HG03342 (cell line): ENCODE results near the gene RNF215.
"Not testable (repeated sequence)": the region's sequence is repeated elsewhere in the genome, so short reads cannot be mapped to it uniquely, and the experiment has no call there.

Experiments used
- ATAC-seq: cut with Tn5 transposase; IDR thresholded peaks from one replicate; pipeline ENCODE4 v1.9.1; 2021; ENCODE audit warnings: mild to moderate bottlenecking, moderate library complexity; ENCODE audit not compliant: unreplicated experiment

RNF215 gene

DNA sequence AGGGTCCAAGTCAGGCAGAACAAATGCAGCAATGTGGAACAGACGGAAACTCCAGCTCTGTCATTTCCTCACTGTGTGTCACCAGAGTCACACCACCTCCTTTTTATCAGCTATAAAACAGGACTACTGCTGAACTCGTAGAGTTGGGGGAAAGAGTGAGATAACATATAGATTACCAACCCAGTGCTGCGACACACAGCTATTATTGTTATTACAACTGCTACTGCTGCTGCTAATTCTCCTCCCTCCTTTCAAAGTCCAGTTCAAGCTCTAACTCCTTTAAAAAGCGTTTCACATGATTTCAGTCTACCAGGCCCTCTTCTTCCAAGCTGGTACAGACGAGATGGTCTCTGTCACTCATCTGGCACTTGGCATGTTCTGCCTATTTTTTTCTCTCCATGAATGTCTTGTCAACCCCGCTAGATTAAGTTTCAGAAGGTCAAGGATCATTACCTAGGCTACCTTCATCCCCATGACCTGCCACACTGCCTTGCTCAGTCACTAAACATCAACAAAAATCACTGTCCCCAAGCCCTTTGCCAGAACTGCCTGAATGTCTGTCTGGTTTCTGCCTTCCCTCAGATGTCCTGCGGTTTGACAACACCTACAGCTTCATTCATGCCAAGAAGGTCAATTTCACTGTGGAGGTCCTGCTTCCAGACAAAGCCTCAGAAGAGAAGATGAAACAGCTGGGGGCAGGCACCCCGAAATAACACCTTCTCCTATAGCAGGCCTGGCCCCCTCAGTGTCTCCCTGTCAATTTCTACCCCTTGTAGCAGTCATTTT is 34.7 kb upstream of the RNF215 start:
- no peak for ATAC-seq

- no peak for ATAC-seq
These were observed 33.3 kb upstream of the RNF215 start for GRCh38 chr22:30420347-30421125.

DNA sequence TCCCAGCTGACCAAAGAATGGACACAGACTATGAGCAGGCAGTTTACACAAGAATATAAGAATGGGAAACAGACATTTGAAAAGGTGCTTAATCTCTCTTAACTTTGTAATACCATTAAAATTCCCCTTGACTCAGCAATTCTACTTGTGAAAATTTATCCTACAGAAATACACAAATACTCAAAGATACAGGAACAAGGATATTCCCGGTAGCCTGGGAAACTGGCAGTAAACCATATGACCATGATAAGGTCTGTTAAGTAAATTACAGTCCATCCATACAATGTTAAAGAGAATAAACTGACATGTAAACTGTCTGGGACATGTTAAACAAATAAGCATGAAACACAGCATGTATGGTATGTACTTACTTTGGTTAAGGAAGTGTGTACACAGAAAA is 29.6 kb upstream of the RNF215 start:
- ATAC-seq, result no peak

DNA sequence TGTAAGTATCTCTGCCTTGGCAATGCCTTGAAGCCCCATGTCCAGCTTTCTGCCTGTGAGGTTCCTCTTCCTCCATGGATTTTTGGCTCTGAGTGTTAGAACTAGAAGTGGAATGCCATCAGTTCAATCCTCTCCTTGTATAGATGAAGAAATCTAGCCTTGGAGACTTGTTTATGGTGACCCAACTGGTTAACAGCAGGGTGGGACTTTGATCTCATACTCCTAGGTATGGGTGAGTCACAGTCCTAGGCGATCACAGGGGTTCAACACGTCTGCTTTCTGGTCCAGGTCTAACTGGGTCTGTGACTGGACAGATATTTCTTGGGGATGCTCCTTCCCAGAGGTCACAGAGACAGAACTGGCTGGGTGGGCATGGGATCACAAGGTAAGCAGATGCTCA is 29.2 kb upstream of the RNF215 start:
- ATAC-seq, result no peak

DNA sequence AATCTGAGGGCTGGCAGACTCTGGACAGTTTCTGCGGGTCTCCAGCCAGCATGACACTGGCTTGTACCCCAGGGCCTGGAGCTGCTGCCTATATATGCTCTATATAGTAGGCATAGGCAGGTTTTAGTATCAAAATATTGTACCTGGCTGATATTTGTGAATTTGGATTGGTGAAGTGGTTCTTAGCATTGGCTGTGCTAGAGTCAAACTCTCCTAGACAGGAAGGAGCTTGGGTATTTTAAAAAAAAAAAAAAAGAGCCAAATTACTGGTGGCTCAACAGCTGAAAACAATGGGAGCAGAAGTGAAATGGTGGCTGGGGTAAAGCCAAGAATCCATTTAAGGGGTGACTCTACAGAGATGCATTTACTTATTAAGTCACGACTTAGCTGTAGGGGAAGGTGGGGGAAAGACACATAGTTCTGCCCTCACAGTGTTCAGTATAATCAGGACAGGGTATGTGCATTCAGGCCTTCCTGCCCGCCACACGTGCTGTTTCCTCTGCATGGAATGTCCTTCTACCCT is 27.4 kb upstream of the RNF215 start:
- ATAC-seq, result no peak

DNA sequence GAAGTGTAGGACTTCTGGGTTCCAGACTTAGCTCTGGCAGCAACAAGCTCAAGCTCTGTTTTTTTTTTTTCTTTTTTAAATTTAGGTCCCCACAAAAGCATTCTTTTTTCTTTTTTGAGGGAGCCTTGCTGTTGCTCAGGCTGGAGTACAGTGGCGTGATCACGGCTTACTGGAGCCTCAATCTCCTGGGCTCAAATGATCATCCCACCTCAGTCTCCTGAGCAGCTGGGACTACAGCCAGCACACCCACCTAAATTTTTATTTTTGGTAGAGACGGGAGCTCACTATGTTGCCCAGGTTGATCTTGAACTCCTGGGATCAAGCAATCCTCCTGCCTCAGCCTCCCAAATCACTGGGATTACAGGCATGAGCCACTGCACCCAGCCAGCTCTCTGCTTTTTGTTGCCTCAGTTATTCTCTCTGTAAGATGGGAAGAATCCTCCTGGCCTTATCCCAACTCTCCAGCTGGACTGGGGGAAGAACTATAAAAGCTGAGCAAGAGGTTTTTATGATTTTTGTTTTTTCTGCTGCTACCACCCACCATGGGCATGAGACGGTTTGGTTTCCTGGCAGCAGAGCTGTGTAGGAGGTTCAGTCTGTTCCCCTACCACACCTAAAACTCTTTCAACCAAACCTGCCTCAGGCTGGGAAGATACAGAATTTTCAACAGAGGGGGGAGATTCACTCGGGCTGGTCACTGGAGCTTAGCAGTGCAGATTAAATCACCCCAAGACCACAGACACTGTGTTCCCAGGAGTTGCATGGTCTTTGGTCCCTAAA is 26.7 kb upstream of the RNF215 start:
- no peak for ATAC-seq

DNA sequence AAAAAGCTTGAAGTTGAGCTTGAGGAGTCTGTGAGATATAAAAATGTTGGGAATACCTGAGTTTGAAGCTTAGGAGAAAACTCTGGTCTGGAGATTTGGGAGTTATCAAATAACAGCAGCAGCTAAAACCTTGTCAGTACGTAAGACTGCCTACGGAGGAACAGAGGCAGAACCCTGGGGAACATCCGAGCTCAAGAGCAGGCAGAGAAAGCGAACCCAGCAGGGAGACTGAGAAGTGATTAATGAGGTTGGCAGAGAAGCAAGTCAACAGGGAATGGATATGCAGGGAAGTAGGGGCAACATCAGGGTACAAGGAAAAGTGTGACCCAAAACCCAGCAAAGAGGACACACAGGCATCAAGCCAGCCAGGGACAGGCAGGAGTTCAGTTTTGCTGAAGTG is 25.8 kb upstream of the RNF215 start:
- ATAC-seq, result no peak

- no peak for ATAC-seq
These were observed 24.6 kb upstream of the RNF215 start for GRCh38 chr22:30411780-30412179.

- ATAC-seq, result no peak
These were observed 21.3 kb upstream of the RNF215 start for GRCh38 chr22:30408388-30409102.

- no peak for ATAC-seq
These were observed 19.2 kb upstream of the RNF215 start for GRCh38 chr22:30406400-30406799.

GRCh38 chr22:30405731-30406130 is 18.5 kb upstream of the RNF215 start:
- no peak for ATAC-seq

GRCh38 chr22:30404307-30404706 is 17.1 kb upstream of the RNF215 start:
- ATAC-seq, result no peak

DNA sequence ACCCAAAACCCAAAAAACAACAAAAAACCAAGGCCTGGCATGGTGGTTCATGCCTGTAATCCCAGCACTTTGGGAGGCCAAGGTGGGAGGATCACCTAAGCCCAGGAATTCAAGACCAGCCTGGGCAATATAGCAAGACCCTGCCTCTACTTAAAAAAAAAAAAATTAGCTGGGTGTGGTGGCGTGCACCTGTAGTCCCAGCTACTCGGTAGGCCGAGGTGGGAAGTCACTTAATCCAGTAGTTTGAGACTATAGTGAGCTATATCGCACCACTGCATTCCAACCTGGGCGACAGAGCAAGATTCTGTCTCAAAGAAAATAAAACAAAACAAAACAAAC is 15.5 kb upstream of the RNF215 start:
- not testable (repeated sequence) for ATAC-seq

GRCh38 chr22:30402028-30402765 is 15.0 kb upstream of the RNF215 start:
- no peak for ATAC-seq

- not testable (repeated sequence) for ATAC-seq
These were observed 13.8 kb upstream of the RNF215 start for GRCh38 chr22:30401024-30401423.

DNA sequence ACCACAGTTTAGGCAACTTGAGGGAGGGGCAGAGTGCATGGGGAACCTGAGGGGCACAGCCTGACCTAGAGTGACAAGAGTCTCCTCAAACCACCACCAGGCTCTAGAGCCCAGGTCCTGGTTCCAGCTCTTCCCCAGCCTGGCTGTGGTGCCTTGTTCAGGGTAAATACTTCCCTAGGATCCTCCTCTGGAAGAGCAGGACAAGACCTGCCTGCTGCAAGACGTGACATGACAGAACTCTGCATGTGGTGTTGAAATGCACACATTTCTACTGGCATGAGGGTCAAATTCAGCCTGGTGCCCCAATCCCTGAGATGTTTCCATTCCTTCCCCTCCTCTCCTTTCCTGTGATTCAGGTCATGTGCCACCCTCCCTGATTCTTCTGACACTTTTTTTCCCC is 12.9 kb upstream of the RNF215 start:
- ATAC-seq, result no peak

GRCh38 chr22:30399718-30400117 is 12.5 kb upstream of the RNF215 start:
- ATAC-seq, result no peak

DNA sequence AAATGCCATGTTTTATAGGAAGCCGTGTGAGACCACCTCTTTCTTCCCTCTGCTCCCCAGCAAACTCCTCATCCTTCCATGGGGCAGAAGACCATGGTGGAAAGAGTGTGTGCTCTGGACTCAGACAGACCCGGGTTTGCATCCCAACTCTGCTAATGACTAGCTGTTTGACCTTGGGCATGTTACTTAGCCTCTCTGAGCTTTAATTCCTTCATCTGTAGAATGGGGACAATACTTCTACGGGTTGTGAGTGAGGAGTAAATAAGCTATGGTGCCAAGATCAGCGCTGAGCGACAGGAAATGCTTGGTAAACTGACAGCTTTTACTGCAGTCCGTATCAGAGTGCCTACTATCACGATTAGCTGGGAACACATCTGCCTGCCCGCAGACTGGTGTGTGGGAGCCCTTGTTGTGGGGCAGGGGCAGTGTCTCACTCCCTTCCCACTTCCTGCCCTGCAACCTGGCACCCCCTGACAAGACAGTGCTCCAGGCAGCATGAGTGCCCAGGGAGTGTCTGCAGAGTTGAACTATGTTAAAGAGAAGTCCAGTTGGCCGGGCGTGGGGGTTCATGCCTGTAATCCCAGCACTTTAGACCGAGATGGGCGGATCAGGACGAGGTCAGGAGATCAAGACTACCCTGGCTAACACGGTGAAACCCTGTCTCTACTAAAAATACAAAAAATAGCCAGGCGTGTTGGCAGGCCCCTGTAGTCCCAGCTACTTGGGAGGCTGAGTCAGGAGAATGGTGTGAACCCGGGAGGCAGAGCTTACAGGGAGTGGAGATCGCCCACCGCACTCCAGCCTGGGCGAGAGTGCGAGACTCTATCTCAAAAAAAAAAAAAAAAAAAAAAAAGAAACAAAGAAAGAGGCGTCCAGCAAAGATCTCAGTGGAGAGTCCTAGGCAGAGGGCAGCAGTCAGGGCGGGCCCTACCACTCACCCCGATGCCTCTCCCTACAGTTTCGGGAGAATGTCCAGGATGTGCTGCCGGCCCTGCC is 11.8 kb upstream of the RNF215 start:
- ATAC-seq, result no peak
